ENCODE measurements around the gene IL4R.

DNA sequence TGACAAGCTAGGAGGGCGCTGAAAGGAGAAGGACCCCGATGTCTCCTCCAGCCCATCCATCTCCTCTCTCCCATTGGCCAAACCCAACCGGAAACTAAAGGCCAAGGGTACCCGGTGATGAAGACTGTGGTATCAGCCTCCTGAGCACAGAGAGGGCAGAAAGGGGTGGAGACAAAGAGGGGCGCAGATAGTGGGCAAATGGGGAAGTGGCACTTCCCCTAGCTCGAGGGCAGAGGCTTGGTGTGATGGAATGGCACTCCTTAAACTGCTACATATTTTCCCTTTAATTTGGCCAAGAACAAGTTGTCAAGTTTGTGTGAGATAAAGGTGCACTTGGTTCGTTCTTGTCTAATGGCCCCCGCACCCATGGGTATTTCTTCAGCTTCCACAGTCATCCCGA, 27.8 kb downstream of the IL4R start:
- no peak for TF ChIP-seq POLR2A (IDR thresholded peaks at IDR 0.05; ENCODE audit: extremely low read depth, insufficient read length)
- TF ChIP-seq, protein P1, sequence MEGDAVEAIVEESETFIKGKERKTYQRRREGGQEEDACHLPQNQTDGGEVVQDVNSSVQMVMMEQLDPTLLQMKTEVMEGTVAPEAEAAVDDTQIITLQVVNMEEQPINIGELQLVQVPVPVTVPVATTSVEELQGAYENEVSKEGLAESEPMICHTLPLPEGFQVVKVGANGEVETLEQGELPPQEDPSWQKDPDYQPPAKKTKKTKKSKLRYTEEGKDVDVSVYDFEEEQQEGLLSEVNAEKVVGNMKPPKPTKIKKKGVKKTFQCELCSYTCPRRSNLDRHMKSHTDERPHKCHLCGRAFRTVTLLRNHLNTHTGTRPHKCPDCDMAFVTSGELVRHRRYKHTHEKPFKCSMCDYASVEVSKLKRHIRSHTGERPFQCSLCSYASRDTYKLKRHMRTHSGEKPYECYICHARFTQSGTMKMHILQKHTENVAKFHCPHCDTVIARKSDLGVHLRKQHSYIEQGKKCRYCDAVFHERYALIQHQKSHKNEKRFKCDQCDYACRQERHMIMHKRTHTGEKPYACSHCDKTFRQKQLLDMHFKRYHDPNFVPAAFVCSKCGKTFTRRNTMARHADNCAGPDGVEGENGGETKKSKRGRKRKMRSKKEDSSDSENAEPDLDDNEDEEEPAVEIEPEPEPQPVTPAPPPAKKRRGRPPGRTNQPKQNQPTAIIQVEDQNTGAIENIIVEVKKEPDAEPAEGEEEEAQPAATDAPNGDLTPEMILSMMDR (IDR thresholded peaks at IDR 0.05; ENCODE audit: low read depth, low read length): no peak
- TF ChIP-seq, protein P2, sequence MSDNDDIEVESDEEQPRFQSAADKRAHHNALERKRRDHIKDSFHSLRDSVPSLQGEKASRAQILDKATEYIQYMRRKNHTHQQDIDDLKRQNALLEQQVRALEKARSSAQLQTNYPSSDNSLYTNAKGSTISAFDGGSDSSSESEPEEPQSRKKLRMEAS (IDR thresholded peaks at IDR 0.05; ENCODE audit: low read depth, low read length): no peak
- TF ChIP-seq MYC (IDR thresholded peaks at IDR 0.05; ENCODE audit: low read depth, low read length): no peak
